NCI-H128 (cell line): ENCODE data around the gene RTF2.
"Not testable (repeated sequence)": the region's sequence is repeated elsewhere in the genome, so short reads cannot be mapped to it uniquely, and the experiment has no call there.

Source experiments
- DNase-seq: peaks from one replicate; lab custom pipeline; 2025; ENCODE audit not compliant: unreplicated experiment; lab: John Stamatoyannopoulos, UW

RTF2 gene

DNA sequence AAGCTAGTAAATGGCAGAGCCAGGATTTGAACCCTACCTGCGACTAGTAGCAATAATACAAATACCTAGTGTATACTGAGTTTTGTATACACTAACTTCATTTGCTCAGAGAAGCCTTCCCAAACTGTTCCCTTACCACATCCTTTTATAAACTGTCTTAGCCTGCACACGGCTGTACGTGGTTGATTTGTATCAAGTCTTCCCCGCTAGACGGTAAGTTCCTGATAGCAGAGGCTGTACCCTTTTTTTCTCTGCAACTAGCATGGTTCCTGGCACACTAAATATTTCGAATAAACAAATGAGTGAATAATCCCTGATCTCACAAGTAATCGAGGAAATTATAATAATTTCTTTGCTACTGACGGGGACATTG lies 636 bp downstream of the RTF2 start:
- DNase-seq: no peak

DNA sequence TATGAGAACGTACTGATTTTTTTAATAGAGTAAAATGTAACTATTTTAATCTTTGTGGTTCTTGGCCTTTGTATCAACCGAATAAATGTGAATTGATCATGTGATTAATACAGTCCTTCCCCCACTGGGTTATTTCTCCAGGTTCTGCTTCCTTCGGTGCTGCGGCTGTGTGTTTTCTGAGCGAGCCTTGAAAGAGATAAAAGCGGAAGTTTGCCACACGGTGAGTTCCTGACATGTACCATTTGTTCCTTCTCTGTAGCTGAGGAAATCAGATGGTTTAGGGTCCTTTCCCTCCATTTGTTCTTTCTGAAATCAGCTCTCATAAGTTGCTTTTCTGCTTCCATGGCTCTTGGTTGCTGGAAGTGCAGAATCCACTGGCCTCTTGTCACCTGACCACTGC lies 15.5 kb downstream of the RTF2 start:
- no peak for DNase-seq

- DNase-seq: no peak
Observed at GRCh38 chr20:56487216-56487615, 18.8 kb downstream of the RTF2 start.

GRCh38 chr20:56488566-56488965 lies 20.1 kb downstream of the RTF2 start:
- DNase-seq: no peak

DNA sequence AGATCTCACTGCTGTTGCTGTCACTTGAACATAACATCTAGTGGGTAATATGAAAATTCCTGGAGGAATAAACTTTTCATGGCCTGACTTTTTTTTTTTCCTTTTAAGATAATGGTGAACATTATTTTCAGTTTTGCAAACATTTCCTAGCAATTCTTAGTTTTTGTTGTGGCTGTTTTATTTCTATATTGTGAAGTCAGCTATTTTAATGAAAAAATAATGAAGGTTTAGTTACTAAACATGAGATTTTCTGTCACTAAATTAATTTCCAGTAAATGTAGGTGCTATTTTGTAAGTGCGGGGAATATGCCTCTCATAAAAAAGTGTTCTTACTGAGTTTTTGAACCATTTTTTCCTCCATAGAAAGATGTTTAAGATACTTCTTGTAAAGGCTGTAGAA lies 32.7 kb downstream of the RTF2 start:
- DNase-seq: no peak

- no peak for DNase-seq
Observed at GRCh38 chr20:56503916-56504315, 35.5 kb downstream of the RTF2 start.

GRCh38 chr20:56504373-56505005 lies 36.1 kb downstream of the RTF2 start:
- no peak for DNase-seq

GRCh38 chr20:56506103-56506502 lies 37.7 kb downstream of the RTF2 start:
- DNase-seq: no peak

GRCh38 chr20:56511926-56512325 lies 43.5 kb downstream of the RTF2 start:
- no peak for DNase-seq

DNA sequence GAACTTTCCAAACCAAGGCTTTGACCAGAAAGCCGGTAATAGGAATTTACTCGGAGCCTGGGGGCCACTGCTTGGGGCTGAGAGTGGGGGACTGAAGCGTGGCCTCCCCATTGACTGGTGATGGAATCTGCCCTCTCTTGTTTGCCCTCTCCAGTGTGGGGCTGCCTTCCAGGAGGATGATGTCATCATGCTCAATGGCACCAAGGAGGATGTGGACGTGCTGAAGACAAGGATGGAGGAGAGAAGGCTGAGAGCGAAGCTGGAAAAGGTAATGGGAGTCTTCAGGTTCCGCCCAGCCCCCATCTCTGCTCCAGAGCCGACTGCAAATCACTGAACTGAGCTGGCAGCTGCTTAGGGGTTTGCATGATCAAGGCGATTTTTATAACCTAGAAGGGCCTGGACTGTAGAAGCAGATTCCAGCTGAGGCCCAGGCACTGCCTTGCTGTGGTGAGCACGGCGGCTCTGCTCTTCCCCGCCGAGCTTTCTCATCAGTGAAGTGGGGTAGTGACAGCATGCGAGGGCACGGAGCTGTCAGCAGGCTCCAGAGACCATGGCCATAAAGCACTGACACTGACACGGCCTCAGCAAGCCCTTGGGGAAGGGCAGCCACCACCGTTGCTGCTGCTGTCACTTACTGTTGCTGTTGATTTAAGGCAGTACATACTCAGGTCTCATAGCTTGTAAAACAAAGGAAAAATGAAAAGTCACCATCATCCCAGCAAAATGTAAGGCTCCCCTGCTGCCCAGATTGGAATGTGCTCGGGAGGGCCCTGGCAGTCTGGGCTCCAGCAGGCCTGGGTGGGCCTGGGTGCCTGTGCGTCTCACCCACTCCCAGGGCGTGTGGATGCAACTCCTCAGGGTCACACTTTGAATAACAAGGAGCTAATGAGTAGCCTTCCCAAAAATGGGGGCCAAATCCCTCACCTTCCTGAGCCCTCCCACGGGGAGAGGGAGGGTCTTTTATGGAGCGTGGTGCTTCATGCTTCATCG lies 45.0 kb downstream of the RTF2 start:
- no peak for DNase-seq

DNA sequence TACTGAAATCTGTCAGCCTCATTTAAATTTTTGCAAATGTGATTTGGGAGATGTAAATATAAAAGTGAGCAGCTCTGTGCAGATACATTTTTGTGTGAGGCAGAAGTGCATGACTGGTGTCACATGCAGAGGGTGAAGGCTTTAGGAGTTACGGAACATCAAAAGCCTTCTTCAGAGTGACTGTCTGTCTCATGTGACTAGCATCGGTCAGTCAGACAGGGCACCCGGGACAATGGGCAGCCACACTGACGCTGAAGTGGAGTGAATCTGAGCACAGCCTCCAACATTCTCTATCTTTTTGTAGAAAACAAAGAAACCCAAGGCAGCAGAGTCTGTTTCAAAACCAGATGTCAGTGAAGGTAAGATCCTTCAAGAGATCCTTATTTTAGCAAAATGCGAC lies 48.2 kb downstream of the RTF2 start:
- no peak for DNase-seq

GRCh38 chr20:56517211-56517610 lies 48.8 kb downstream of the RTF2 start:
- no peak for DNase-seq

- no peak for DNase-seq
Observed at GRCh38 chr20:56517641-56518040, 49.2 kb downstream of the RTF2 start.

- DNase-seq: no peak
Observed at GRCh38 chr20:56518126-56518525, 49.7 kb downstream of the RTF2 start.

- no peak for DNase-seq
Observed at GRCh38 chr20:56518721-56519398, 50.4 kb downstream of the RTF2 start.

DNA sequence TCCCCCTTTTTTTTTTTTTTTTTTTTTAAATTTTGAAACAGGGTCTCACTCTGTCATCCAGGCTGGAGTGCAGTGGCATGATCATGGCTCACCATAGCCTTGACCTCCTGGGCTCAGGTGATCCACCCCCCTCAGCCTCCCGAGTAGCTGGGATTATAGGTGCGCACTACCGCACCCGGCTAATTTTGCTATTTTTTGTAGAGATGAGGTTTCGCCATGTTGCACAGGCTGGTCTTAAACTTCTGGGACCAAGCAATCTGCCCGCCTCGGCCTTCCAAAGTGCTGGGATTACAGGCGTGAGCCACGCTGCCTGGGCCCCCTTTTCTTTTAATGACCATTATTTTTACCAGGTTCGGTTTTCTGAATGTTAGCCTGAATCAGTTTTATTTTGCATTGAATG lies 51.1 kb downstream of the RTF2 start:
- DNase-seq: no peak

DNA sequence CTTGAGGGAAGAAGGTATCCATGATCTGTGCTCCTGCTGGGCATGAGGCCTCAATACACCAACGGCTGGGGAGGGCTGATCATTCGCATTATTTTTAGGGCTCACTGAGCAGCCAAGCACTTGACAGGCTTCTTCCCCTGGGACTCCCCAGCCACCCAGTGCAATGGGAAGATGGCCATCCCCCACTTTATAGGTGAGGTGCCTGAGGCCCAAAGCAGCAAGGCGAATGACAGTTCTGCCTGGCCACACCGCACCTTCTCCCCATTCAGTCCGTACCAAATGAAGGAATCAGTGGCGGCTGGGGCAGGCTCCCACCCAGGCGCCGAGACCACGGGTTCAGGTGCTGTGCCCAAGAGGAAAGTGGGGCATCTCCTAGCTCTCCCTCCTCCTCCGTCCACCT lies 51.8 kb downstream of the RTF2 start:
- no peak for DNase-seq

- not testable (repeated sequence) for DNase-seq
Observed at GRCh38 chr20:56520746-56521354, 52.4 kb downstream of the RTF2 start.

DNA sequence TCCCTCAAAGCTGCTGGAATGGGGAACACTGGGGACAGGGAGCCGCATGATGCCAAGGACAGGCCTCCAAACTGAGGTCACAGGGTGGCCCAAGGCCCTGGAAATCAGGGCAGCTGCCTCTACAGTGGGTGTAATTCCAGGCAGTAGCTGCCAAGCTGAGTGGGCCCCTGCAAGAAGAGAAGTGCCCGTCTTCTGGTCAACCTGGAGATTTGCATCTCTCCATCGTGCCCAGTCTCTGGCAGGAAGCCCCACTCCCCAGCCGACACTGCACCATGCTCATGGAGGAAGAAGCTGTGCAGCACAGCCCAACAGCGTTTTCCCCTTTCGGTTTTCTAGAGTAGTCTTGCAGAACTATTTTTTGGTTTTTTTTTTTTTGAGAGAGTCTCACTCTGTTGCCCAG lies 53.9 kb downstream of the RTF2 start:
- DNase-seq: no peak

DNA sequence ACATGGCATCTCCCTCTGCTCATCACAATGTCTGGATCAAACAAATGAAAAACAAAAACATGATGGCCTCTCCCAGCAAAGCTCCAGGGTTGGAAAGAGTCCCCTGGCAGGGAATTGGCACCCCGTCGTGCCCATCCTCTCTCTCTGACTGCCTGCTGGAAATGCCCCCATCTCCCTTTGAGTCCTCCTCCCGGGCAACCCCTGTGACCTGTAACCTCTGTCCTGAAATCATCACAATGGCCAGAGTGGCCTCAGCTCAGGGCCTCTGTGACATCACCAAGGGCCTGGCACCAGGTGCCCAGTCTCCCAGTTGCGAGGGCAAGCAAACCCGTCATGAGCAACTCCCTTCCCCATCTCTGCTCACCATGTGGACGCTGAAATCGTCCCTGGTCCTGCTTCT lies 56.0 kb downstream of the RTF2 start, which contains the start of gene FAM209A:
Gene FAM209A, plus strand, starts transcription at position 301 of the 400 bp plus-strand sequence. Its CDS starts 65 bp downstream, at position 366.
- DNase-seq: not testable (repeated sequence)

DNA sequence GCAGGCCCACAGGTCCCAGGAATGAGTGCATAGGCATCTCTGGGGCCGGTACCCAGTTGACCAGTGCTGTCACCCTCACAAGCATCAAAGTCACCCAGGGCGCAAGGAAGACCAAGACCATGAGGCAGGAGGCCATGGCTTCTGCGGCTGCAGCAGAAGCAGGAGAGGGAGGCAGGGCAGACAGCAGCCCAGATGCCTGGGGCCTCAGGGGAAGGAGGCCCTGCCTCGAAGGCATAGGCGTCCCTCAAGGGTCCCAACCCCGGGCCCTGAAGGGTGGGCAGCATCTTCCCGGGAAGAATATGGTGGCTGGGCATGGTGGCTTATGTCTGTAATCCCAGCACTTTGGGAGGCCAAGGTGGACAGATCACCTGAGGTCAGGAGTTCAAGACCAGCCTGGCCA lies 59.1 kb downstream of the RTF2 start:
- no peak for DNase-seq
